T-helper 17 cell (primary cell): ENCODE results near the gene PPIE. TPM values are rescaled to one million over a fixed set of nuclear protein-coding genes. Genes with fewer than 3 reads are reported as not detected.
A peak's percentile ranks its signal among the peaks of the same experiment; 100 is the strongest.

Experiments used
- ATAC-seq: fragments of 150-1000 bp; cut with Tn5 transposase; 2 replicates; pipeline ENCODE4 v1.10.0; 2021; ENCODE audit warnings: mild to moderate bottlenecking, moderate library complexity
- DNase-seq, 3 donors: peaks; one replicate each; pipeline versions ENCODE4 v3.0.0 to v3.0.0-alpha.2; 2020 to 2021
- H3K9me3 ChIP-seq: one replicate; pipeline ENCODE4 v1.7.0; 2013; ENCODE audit warnings: low read length, mild to moderate bottlenecking; ENCODE audit not compliant: control insufficient read depth, poor library complexity, severe bottlenecking
- H3K27ac Mint-ChIP-seq: one replicate; pipeline ENCODE4 v1.8.0; 2022; ENCODE audit warnings: mild to moderate bottlenecking, moderate library complexity, mixed read lengths
- H3K27me3 Mint-ChIP-seq: one replicate; pipeline ENCODE4 v1.8.0; 2022; ENCODE audit warnings: mixed read lengths
- H3K36me3 Mint-ChIP-seq: one replicate; pipeline ENCODE4 v1.8.0; 2022; ENCODE audit warnings: low read depth, mixed read lengths
- H3K4me1 Mint-ChIP-seq: one replicate; pipeline ENCODE4 v1.8.0; 2022; ENCODE audit warnings: mild to moderate bottlenecking, mixed read lengths
- H3K4me3 Mint-ChIP-seq: one replicate; pipeline ENCODE4 v1.8.0; 2022; ENCODE audit warnings: mild to moderate bottlenecking, moderate library complexity, mixed read lengths
- total RNA-seq, 4 donors: library from RNA in 2 of 4; stranded (reverse) in 2 of 4; gene quantifications; one replicate each; pipeline ENCODE4 v1.2.3 and lab custom pipeline; 2022 to 2026

Gene PPIE
- total RNA-seq, 2 donors from 2014 or later: 44.8 to 57.5 TPM

GRCh38 chr1:39727932-39728317 is 10.8 kb upstream of the PPIE start:
- ATAC-seq (no peak), DNase-seq (no peak)
- Mint-ChIP-seq H3K4me3 (no peak overlapping the region), H3K36me3 (peaks cover 5% of the 10 kb centered on the region), H3K4me1 (peaks cover 6% of the 10 kb centered on the region), H3K27me3 (peaks cover 65% of the 10 kb centered on the region), H3K27ac (no peak overlapping the region)
- H3K9me3 ChIP-seq: peaks cover 4% of the 10 kb centered on the region

- H3K4me3 Mint-ChIP-seq: no peak overlapping the region
- ATAC-seq: no peak
- H3K4me1 Mint-ChIP-seq: peaks cover 6% of the 10 kb centered on the region
- H3K36me3 Mint-ChIP-seq: peaks cover 5% of the 10 kb centered on the region
- no peak for DNase-seq
- H3K9me3 ChIP-seq: peaks cover 4% of the 10 kb centered on the region
- peak overlapping the region; percentile 56 for H3K27ac Mint-ChIP-seq
- H3K27me3 Mint-ChIP-seq: peaks cover 75% of the 10 kb centered on the region
Measured at GRCh38 chr1:39729030-39729429, 9.7 kb upstream of the PPIE start.

GRCh38 chr1:39729842-39730241 is 8.8 kb upstream of the PPIE start:
- ATAC-seq (no peak), DNase-seq (no peak)
- H3K4me3 Mint-ChIP-seq: no peak overlapping the region
- H3K9me3 ChIP-seq: peaks cover 4% of the 10 kb centered on the region
- H3K27ac Mint-ChIP-seq: no peak overlapping the region
- peaks cover 6% of the 10 kb centered on the region for H3K4me1 Mint-ChIP-seq
- peaks cover 75% of the 10 kb centered on the region for H3K27me3 Mint-ChIP-seq
- peaks cover 5% of the 10 kb centered on the region for H3K36me3 Mint-ChIP-seq

GRCh38 chr1:39732730-39733129 is 6.0 kb upstream of the PPIE start:
- peaks cover 7% of the 10 kb centered on the region for H3K36me3 Mint-ChIP-seq
- H3K27me3 Mint-ChIP-seq: peaks cover 73% of the 10 kb centered on the region
- ATAC-seq (no peak), DNase-seq (no peak)
- no peak overlapping the region for H3K4me3 Mint-ChIP-seq
- peaks cover 4% of the 10 kb centered on the region for H3K4me1 Mint-ChIP-seq
- no peak overlapping the region for H3K27ac Mint-ChIP-seq
- H3K9me3 ChIP-seq: peaks cover 4% of the 10 kb centered on the region

- H3K36me3 Mint-ChIP-seq: peaks cover 7% of the 10 kb centered on the region
- no peak overlapping the region for H3K4me3 Mint-ChIP-seq
- peaks cover 69% of the 10 kb centered on the region for H3K27me3 Mint-ChIP-seq
- no peaks in the 10 kb centered on the region for H3K4me1 Mint-ChIP-seq
- ATAC-seq: no peak
- H3K27ac Mint-ChIP-seq: no peak overlapping the region
- H3K9me3 ChIP-seq: no peaks in the 10 kb centered on the region
- no peak for DNase-seq
Measured at GRCh38 chr1:39733161-39733560, 5.5 kb upstream of the PPIE start.

- H3K4me1 Mint-ChIP-seq: peaks cover 15% of the 10 kb centered on the region
- H3K9me3 ChIP-seq: no peaks in the 10 kb centered on the region
- no peak overlapping the region for H3K4me3 Mint-ChIP-seq
- peaks cover 2% of the 10 kb centered on the region for H3K36me3 Mint-ChIP-seq
- H3K27me3 Mint-ChIP-seq: peaks cover 43% of the 10 kb centered on the region
- H3K27ac Mint-ChIP-seq: no peak overlapping the region
- no peak for DNase-seq
- no peak for ATAC-seq
Measured at GRCh38 chr1:39735731-39736130, 3.0 kb upstream of the PPIE start.

- DNase-seq (no peak), ATAC-seq (no peak)
- no peak overlapping the region for H3K27ac Mint-ChIP-seq
- H3K9me3 ChIP-seq: no peaks in the 10 kb centered on the region
- H3K4me1 Mint-ChIP-seq: peaks cover 17% of the 10 kb centered on the region
- peaks cover 5% of the 10 kb centered on the region for H3K36me3 Mint-ChIP-seq
- H3K27me3 Mint-ChIP-seq: peaks cover 39% of the 10 kb centered on the region
- no peak overlapping the region for H3K4me3 Mint-ChIP-seq
Measured at GRCh38 chr1:39737546-39738169, 1.0 kb upstream of the PPIE start.

GRCh38 chr1:39745016-39745670 is 6.5 kb downstream of the PPIE start:
- Mint-ChIP-seq H3K36me3 (peaks cover 22% of the 10 kb centered on the region), H3K4me1 (peaks cover 16% of the 10 kb centered on the region), H3K27ac (no peak overlapping the region), H3K4me3 (peak overlapping the region; percentile 41), H3K27me3 (no peaks in the 10 kb centered on the region)
- ATAC-seq: no peak
- DNase-seq: no peak
- H3K9me3 ChIP-seq: no peaks in the 10 kb centered on the region

- ATAC-seq: no peak
- no peak for DNase-seq
- peaks cover 17% of the 10 kb centered on the region for H3K36me3 Mint-ChIP-seq
- H3K27ac Mint-ChIP-seq: no peak overlapping the region
- H3K9me3 ChIP-seq: no peaks in the 10 kb centered on the region
- no peaks in the 10 kb centered on the region for H3K27me3 Mint-ChIP-seq
- H3K4me3 Mint-ChIP-seq: no peak overlapping the region
- H3K4me1 Mint-ChIP-seq: peaks cover 7% of the 10 kb centered on the region
Measured at GRCh38 chr1:39751595-39751994, 12.9 kb downstream of the PPIE start.

GRCh38 chr1:39752703-39753102 is 14.0 kb downstream of the PPIE start:
- no peak overlapping the region for H3K27ac Mint-ChIP-seq
- DNase-seq (no peak), ATAC-seq (no peak)
- no peak overlapping the region for H3K4me3 Mint-ChIP-seq
- no peaks in the 10 kb centered on the region for H3K27me3 Mint-ChIP-seq
- H3K4me1 Mint-ChIP-seq: peaks cover 7% of the 10 kb centered on the region
- no peaks in the 10 kb centered on the region for H3K9me3 ChIP-seq
- peaks cover 15% of the 10 kb centered on the region for H3K36me3 Mint-ChIP-seq

- Mint-ChIP-seq H3K27ac (peak overlapping the region; percentile 66), H3K4me1 (peaks cover 7% of the 10 kb centered on the region), H3K27me3 (no peaks in the 10 kb centered on the region), H3K4me3 (no peak overlapping the region), H3K36me3 (peaks cover 13% of the 10 kb centered on the region)
- ATAC-seq (no peak), DNase-seq (no peak)
- H3K9me3 ChIP-seq: no peaks in the 10 kb centered on the region
Measured at GRCh38 chr1:39753132-39754025, 14.7 kb downstream of the PPIE start.

- Mint-ChIP-seq H3K27me3 (no peaks in the 10 kb centered on the region), H3K36me3 (peaks cover 13% of the 10 kb centered on the region), H3K4me1 (peaks cover 7% of the 10 kb centered on the region), H3K27ac (peak overlapping the region; percentile 66), H3K4me3 (no peak overlapping the region)
- DNase-seq: no peak
- no peak for ATAC-seq
- H3K9me3 ChIP-seq: no peaks in the 10 kb centered on the region
Measured at GRCh38 chr1:39754026-39754570, 15.4 kb downstream of the PPIE start.

- Mint-ChIP-seq H3K4me3 (no peak overlapping the region), H3K27ac (no peak overlapping the region), H3K27me3 (no peaks in the 10 kb centered on the region), H3K4me1 (peaks cover 7% of the 10 kb centered on the region), H3K36me3 (peaks cover 10% of the 10 kb centered on the region)
- no peak for ATAC-seq
- H3K9me3 ChIP-seq: no peaks in the 10 kb centered on the region
- no peak for DNase-seq
Measured at GRCh38 chr1:39754906-39755504, 16.3 kb downstream of the PPIE start.
